ENCODE measurements around the gene IGFBP4.

The IGFBP4 gene

GRCh38 chr17:40485851-40486521 is 42.7 kb downstream of the IGFBP4 start:
- Mint-ChIP-seq H3K4me1 (ENCODE audit: low read depth in 2 of 2) (peaks cover 58 to 70% of the 10 kb centered on the region in 2 donors), H3K9me3 (no peaks in the 10 kb centered on the region), H3K27ac (peak overlapping the region in 1 of 2 donors; percentile 95), H3K27me3 (no peaks in the 10 kb centered on the region), H3K36me3 (ENCODE audit: insufficient read depth) (no peaks in the 10 kb centered on the region), H3K4me3 (no peak overlapping the region)
- DNase-seq = no peak
- peak; percentile 53 for ATAC-seq (replicated peaks)

GRCh38 chr17:40486522-40487370 is 43.5 kb downstream of the IGFBP4 start:
- no peaks in the 10 kb centered on the region for H3K9me3 Mint-ChIP-seq
- H3K27ac Mint-ChIP-seq = peak overlapping the region in 1 of 2 donors; percentile 80
- no peak overlapping the region for H3K4me3 Mint-ChIP-seq
- H3K4me1 Mint-ChIP-seq (ENCODE audit: low read depth in 2 of 2) = peaks cover 56 to 66% of the 10 kb centered on the region in 2 donors
- no peaks in the 10 kb centered on the region for H3K36me3 Mint-ChIP-seq (ENCODE audit: insufficient read depth)
- DNase-seq (no peak), ATAC-seq (replicated peaks) (no peak)
- no peaks in the 10 kb centered on the region for H3K27me3 Mint-ChIP-seq

- no peak for DNase-seq
- H3K36me3 Mint-ChIP-seq (ENCODE audit: insufficient read depth) = no peaks in the 10 kb centered on the region
- no peak overlapping the region for H3K4me3 Mint-ChIP-seq
- no peak for ATAC-seq (replicated peaks)
- H3K9me3 Mint-ChIP-seq = no peaks in the 10 kb centered on the region
- peaks cover 49 to 63% of the 10 kb centered on the region in 2 donors for H3K4me1 Mint-ChIP-seq (ENCODE audit: low read depth in 2 of 2)
- peak overlapping the region in 1 of 2 donors; percentile 80 for H3K27ac Mint-ChIP-seq
- H3K27me3 Mint-ChIP-seq = no peaks in the 10 kb centered on the region
Measured at GRCh38 chr17:40487371-40488020, 44.2 kb downstream of the IGFBP4 start.

GRCh38 chr17:40490289-40490853 is 47.1 kb downstream of the IGFBP4 start:
- no peaks in the 10 kb centered on the region for H3K27me3 Mint-ChIP-seq
- no peak for ATAC-seq (replicated peaks)
- H3K27ac Mint-ChIP-seq = peak overlapping the region in 1 of 2 donors; percentile 69
- peak overlapping the region in 1 of 2 donors; percentile 68 for H3K4me3 Mint-ChIP-seq
- no peaks in the 10 kb centered on the region for H3K9me3 Mint-ChIP-seq
- peaks cover 30 to 39% of the 10 kb centered on the region in 2 donors for H3K4me1 Mint-ChIP-seq (ENCODE audit: low read depth in 2 of 2)
- no peak for DNase-seq
- no peaks in the 10 kb centered on the region for H3K36me3 Mint-ChIP-seq (ENCODE audit: insufficient read depth)

GRCh38 chr17:40490982-40491381 is 47.7 kb downstream of the IGFBP4 start:
- DNase-seq = no peak
- no peaks in the 10 kb centered on the region for H3K27me3 Mint-ChIP-seq
- H3K4me3 Mint-ChIP-seq = peak overlapping the region in 1 of 2 donors; percentile 68
- H3K9me3 Mint-ChIP-seq = no peaks in the 10 kb centered on the region
- peak overlapping the region; percentile 24 to 69 for H3K27ac Mint-ChIP-seq
- H3K4me1 Mint-ChIP-seq (ENCODE audit: low read depth in 2 of 2) = peaks cover 28 to 36% of the 10 kb centered on the region in 2 donors
- no peaks in the 10 kb centered on the region for H3K36me3 Mint-ChIP-seq (ENCODE audit: insufficient read depth)
- ATAC-seq (replicated peaks) = no peak

GRCh38 chr17:40491486-40491885 is 48.2 kb downstream of the IGFBP4 start:
- Mint-ChIP-seq H3K4me1 (ENCODE audit: low read depth in 2 of 2) (peaks cover 23 to 34% of the 10 kb centered on the region in 2 donors), H3K27ac (peak overlapping the region; percentile 24 to 69), H3K27me3 (no peaks in the 10 kb centered on the region), H3K4me3 (no peak overlapping the region), H3K9me3 (no peaks in the 10 kb centered on the region), H3K36me3 (ENCODE audit: insufficient read depth) (no peaks in the 10 kb centered on the region)
- ATAC-seq (replicated peaks) (no peak), DNase-seq (no peak)

GRCh38 chr17:40493697-40494096 is 50.4 kb downstream of the IGFBP4 start:
- no peak overlapping the region for H3K4me3 Mint-ChIP-seq
- no peak for DNase-seq
- H3K27me3 Mint-ChIP-seq = no peaks in the 10 kb centered on the region
- no peaks in the 10 kb centered on the region for H3K9me3 Mint-ChIP-seq
- H3K4me1 Mint-ChIP-seq (ENCODE audit: low read depth in 2 of 2) = peaks cover 10 to 27% of the 10 kb centered on the region in 2 donors
- no peak overlapping the region for H3K27ac Mint-ChIP-seq
- peaks cover 3% of the 10 kb centered on the region for H3K36me3 Mint-ChIP-seq (ENCODE audit: insufficient read depth)
- ATAC-seq (replicated peaks) = no peak

GRCh38 chr17:40495140-40495539 is 51.9 kb downstream of the IGFBP4 start:
- Mint-ChIP-seq H3K27me3 (peaks cover 1 to 2% of the 10 kb centered on the region in 2 donors), H3K9me3 (no peaks in the 10 kb centered on the region), H3K4me3 (no peak overlapping the region), H3K4me1 (ENCODE audit: low read depth in 2 of 2) (peaks cover 7 to 16% of the 10 kb centered on the region in 2 donors), H3K27ac (no peak overlapping the region), H3K36me3 (ENCODE audit: insufficient read depth) (peaks cover 3% of the 10 kb centered on the region)
- ATAC-seq (replicated peaks) (no peak), DNase-seq (no peak)

- ATAC-seq (replicated peaks) = no peak
- peaks cover 3% of the 10 kb centered on the region for H3K36me3 Mint-ChIP-seq (ENCODE audit: insufficient read depth)
- peaks cover 6% of the 10 kb centered on the region in 2 donors for H3K4me1 Mint-ChIP-seq (ENCODE audit: low read depth in 2 of 2)
- no peak for DNase-seq
- peaks cover 5 to 8% of the 10 kb centered on the region in 2 donors for H3K27me3 Mint-ChIP-seq
- no peak overlapping the region for H3K4me3 Mint-ChIP-seq
- H3K9me3 Mint-ChIP-seq = no peaks in the 10 kb centered on the region
- no peak overlapping the region for H3K27ac Mint-ChIP-seq
Measured at GRCh38 chr17:40496170-40496569, 52.9 kb downstream of the IGFBP4 start.

- Mint-ChIP-seq H3K4me1 (ENCODE audit: low read depth in 2 of 2) (peaks cover 3% of the 10 kb centered on the region in 2 donors), H3K27me3 (peaks cover 5 to 8% of the 10 kb centered on the region in 2 donors), H3K4me3 (no peak overlapping the region), H3K9me3 (no peaks in the 10 kb centered on the region), H3K36me3 (ENCODE audit: insufficient read depth) (peaks cover 3% of the 10 kb centered on the region), H3K27ac (no peak overlapping the region)
- no peak for ATAC-seq (replicated peaks)
- no peak for DNase-seq
Measured at GRCh38 chr17:40496634-40497420, 53.6 kb downstream of the IGFBP4 start.

- Mint-ChIP-seq H3K36me3 (ENCODE audit: insufficient read depth) (peaks cover 3% of the 10 kb centered on the region), H3K4me3 (no peak overlapping the region), H3K4me1 (ENCODE audit: low read depth in 2 of 2) (peaks cover 3 to 8% of the 10 kb centered on the region in 2 donors), H3K27me3 (peaks cover 5 to 8% of the 10 kb centered on the region in 2 donors), H3K9me3 (no peaks in the 10 kb centered on the region), H3K27ac (no peak overlapping the region)
- DNase-seq (no peak), ATAC-seq (replicated peaks) (no peak)
Measured at GRCh38 chr17:40497695-40498094, 54.4 kb downstream of the IGFBP4 start.

- no peak overlapping the region for H3K4me3 Mint-ChIP-seq
Measured at GRCh38 chr17:40498281-40499084, 55.2 kb downstream of the IGFBP4 start.

More at GRCh38 chr17:40498281-40499084, 55.2 kb downstream of the IGFBP4 start:
- peaks cover 3 to 8% of the 10 kb centered on the region in 2 donors for H3K4me1 Mint-ChIP-seq (ENCODE audit: low read depth in 2 of 2)
- DNase-seq (no peak), ATAC-seq (replicated peaks) (no peak)
- no peaks in the 10 kb centered on the region for H3K9me3 Mint-ChIP-seq
- H3K27me3 Mint-ChIP-seq = peaks cover 5 to 8% of the 10 kb centered on the region in 2 donors
- H3K36me3 Mint-ChIP-seq (ENCODE audit: insufficient read depth) = peaks cover 3% of the 10 kb centered on the region
- H3K27ac Mint-ChIP-seq = no peak overlapping the region

Data from effector memory CD8-positive, alpha-beta T cell (primary cell).